ENCODE measurements around the gene ZNRF1. TPM values are rescaled to one million over a fixed set of nuclear protein-coding genes. Genes with fewer than 3 reads are reported as not detected.

The ZNRF1 gene
- total and polyA plus RNA-seq, 2 of the 8 experiments (the other 6 are each of a cell fraction or from before 2014, with no cell fraction given), result 33.5 to 52.9 TPM

DNA sequence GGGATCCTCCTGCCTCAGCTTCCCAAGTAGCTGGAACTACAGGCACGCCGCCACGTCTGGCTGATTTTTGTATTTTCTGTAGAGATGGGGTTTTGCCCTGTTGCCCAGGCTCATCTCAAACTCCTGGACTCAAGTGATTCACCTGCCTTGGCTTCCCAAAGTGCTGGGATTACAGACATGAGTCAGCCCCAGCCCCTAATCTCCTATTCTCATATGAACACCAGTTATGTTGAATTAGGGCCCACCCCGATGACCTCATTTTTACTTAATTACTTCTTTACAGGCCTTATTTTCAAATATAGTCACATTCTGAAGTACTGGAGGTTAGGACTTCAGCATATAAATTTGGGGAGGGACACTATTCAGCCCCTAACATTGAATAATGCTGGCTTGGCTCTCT, 49.2 kb downstream of the ZNRF1 start (continued):
- TF ChIP-seq BCL11A (IDR thresholded peaks at IDR 0.05; ENCODE audit: low read depth in 2 of 2, low read length in 2 of 2) (no peak), RNF2 (IDR thresholded peaks at IDR 0.05; ENCODE audit: borderline replicate concordance, low read depth, low read length, missing control alignments, poor library complexity, severe bottlenecking) (no peak), FOSL1 (IDR thresholded peaks at IDR 0.05; ENCODE audit: insufficient read depth, low read depth, low read length) (no peak)

Measured in H1 (cell line).